Fibroblast of pulmonary artery (primary cell): ENCODE data around the gene PIK3R6.

Source experiments
- DNase-seq: peaks from one replicate; pipeline ENCODE4 v3.0.0-alpha.2; 2010; ENCODE audit warnings: low read depth
- H3K4me3 ChIP-seq: replicated peaks from 2 replicates; pipeline ENCODE4 v1.5.1; 2011; ENCODE audit warnings: low read depth, mild to moderate bottlenecking, control low read depth, low read length, moderate library complexity
- TF ChIP-seq, protein P1 (sequence below): IDR thresholded peaks from 2 replicates; pipeline ENCODE4 v1.5.1; 2011; ENCODE audit warnings: mild to moderate bottlenecking, control low read depth, low read length, inconsistent platforms; ENCODE audit errors: missing control alignments

The PIK3R6 gene

DNA sequence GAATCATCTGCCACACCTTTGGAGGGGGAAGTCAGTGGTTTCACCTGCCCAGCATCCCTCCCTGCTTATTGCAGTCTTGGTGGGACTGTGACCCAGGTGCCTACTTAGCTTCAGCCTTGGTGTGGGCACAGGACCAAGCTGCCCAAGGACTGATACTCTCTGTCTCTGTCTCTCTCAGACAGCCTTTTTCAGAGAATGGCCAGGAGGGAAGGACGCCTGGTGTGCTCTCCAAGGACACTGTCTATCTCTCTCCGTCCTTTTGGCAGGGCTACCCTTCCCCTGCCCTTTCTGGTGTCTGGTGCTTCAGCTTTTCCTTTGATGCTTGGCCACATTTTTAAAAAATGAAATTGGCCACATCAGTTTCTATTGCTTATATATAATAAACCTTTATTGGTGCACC, 19.6 kb downstream of the PIK3R6 start:
- TF ChIP-seq, protein P1, sequence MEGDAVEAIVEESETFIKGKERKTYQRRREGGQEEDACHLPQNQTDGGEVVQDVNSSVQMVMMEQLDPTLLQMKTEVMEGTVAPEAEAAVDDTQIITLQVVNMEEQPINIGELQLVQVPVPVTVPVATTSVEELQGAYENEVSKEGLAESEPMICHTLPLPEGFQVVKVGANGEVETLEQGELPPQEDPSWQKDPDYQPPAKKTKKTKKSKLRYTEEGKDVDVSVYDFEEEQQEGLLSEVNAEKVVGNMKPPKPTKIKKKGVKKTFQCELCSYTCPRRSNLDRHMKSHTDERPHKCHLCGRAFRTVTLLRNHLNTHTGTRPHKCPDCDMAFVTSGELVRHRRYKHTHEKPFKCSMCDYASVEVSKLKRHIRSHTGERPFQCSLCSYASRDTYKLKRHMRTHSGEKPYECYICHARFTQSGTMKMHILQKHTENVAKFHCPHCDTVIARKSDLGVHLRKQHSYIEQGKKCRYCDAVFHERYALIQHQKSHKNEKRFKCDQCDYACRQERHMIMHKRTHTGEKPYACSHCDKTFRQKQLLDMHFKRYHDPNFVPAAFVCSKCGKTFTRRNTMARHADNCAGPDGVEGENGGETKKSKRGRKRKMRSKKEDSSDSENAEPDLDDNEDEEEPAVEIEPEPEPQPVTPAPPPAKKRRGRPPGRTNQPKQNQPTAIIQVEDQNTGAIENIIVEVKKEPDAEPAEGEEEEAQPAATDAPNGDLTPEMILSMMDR = no peak
- no peak overlapping the region for H3K4me3 ChIP-seq
- no peak for DNase-seq

DNA sequence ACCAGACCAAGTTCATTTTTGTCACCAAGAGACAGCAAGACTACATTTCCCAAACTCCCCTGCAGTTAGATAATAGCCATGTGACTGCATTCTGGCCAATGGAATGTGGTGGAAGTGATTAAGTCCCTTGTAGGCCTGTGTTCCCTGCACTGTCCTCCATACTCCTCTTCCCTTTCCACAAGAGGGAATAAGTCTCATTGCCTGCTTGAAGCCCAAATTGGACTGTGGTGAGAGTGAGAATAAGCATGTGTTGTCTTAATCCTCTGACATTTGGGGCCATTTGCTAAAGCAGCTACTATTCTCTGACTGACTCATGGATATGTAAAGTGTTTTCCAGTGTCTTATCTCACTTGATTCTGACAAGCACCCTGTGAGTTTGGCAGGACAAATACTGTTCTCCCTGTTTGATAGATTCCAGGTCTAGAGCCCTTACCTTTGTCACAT, 20.7 kb downstream of the PIK3R6 start:
- H3K4me3 ChIP-seq = no peak overlapping the region
- TF ChIP-seq, protein P1 = no peak
- DNase-seq = peak; percentile 57

DNA sequence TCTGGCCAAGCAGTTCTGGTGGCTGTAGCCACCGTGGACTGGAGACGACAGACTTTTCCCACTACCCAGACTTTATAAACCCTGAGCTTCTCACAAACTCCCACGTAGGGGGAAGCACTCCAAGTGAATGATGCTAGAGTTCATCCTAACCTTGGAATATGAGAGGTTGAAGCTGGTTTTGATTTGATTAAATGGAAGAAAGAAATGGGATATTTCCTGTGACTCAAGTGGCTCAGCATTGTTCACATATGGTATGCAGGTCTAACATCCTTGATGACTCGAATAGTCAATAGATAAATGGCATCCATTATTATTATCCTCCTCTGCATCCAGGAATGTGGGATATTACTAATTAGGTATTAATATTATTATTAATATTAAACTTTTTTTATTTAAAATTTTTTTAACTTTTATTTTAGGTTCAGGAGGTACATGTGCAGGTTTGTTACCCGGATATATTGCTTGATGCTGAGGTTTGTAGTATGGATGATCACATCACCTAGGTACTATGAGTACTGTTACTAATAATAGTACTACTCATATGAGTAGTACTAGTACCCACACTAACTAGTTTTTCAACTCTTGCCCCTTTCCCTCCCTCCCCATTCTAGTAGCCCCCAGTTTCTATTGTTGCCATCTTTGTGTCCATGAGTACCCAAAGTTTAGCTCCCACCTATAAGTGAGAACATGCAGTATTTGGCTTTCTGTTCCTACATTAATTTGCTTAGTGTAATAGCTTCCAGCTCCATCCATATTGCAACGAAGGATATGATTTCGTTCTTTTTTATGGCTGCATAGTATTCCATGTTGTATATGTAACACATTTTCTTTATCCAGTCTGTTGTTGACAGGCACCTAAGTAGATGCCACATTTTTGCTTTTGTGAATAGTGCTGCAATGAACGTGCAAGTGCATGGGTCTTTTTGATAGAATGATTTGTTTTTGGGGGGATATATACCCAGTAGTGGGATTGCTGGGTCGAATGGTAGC, 22.9 kb downstream of the PIK3R6 start:
- TF ChIP-seq, protein P1 = no peak
- no peak for DNase-seq
- no peak overlapping the region for H3K4me3 ChIP-seq

DNA sequence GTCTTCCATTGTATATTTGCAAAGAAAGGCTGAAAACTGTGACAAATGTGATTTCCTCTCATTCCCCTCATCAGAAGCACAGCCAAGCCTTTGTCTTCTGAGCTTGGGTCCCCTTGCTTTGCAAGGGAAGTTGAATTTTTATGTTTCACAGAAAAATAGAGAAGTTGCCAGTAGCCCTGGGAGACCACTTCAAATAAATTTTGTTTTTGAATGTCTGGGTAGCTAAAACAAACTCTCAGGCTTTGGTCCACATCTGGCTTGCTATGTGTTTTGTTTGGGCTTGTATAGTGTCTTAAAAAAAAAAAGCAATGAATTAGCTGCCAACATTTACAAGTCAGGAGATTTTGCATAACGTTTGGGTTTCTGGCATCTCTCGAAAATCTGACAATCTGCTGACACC, 24.1 kb downstream of the PIK3R6 start:
- DNase-seq = no peak
- H3K4me3 ChIP-seq = no peak overlapping the region
- TF ChIP-seq, protein P1 = no peak

DNA sequence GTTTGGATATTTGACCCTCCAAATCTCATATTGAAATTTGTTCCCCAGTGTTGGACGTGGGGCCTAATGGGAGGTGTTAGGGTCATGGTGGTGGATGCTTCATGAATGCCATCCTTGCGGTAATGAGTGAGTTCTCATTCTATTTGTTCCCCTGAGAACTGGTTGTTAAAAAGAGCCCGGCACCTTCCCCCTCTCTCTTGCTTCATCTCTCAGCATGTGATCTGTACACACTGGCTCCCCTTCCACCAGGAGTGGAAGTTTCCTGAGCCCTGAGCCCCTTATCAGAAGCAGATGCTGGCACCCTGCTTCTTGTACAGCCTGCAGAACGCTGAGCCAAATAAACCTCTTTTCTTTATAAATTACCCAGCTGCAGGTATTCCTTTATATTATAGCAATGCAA, 25.6 kb downstream of the PIK3R6 start:
- TF ChIP-seq, protein P1 = no peak
- no peak for DNase-seq
- no peak overlapping the region for H3K4me3 ChIP-seq

DNA sequence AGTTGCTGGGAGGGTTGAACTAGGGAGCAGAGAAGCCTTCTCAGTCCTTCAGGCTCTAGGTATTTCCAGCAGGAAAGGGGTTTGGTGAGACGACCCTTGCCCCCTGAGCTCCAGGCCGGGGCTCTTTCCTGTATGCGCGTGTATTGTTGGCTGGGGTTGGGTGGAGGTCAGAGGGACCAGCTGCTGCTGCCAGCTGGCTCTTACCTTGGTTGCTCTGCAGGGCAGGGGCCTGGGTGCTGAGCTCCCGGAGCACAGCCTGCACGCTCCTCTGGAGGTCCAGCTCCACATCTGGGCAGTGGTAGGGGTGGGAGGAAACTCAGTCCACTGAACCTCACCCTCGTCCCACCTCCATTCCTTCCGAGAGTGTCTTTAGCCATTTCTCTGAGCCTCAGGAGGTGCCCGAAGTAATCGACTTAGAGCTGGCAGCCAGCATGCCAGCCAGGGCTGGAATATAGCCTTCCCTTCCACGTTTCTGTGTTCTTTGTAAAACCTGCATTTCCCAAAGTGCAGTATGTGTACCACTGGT, 28.0 kb downstream of the PIK3R6 start:
- TF ChIP-seq, protein P1 = no peak
- no peak overlapping the region for H3K4me3 ChIP-seq
- no peak for DNase-seq
